Measurements from ENCODE around the gene GPRC6A.
"Not testable (repeated sequence)": the region's sequence is repeated elsewhere in the genome, so short reads cannot be mapped to it uniquely, and the experiment has no call there.

The GPRC6A gene

GRCh38 chr6:116828983-116829382 is at the start of gene GPRC6A:
GPRC6A (minus strand) TSS chr6:116829083; CDS start chr6:116829013, 70 bp downstream.
- DNase-seq (ENCODE audit: low read depth in 3 of 3) = no peak

DNA sequence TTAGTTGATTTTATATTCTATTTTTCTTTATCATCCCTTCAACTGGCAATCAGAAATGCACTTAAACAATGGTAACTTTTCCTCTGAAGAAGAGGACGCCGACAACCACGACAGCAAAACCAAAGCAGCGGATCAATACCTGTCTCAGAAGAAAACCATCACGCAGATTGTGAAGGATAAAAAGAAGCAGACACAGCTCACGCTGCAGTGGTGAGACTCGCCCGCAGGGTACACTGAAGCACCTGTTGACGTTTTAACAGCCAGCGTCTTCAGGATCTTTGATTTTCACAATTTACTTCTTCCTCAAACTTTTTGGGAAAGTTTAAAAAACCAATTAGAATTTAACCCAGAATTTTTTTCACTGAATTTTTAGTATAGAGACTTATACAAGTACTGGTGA is 48.9 kb upstream of the GPRC6A start:
- DNase-seq (ENCODE audit: low read depth in 3 of 3) = no peak

- DNase-seq (ENCODE audit: low read depth in 3 of 3) = no peak
These were observed 48.0 kb upstream of the GPRC6A start, which contains the start of gene RFX6 for GRCh38 chr6:116876635-116877611. RFX6 (plus strand) TSS chr6:116877242; CDS start chr6:116877276, 34 bp downstream.

GRCh38 chr6:116876107-116876506 is 47.2 kb upstream of the GPRC6A start:
- DNase-seq (ENCODE audit: low read depth in 3 of 3) = no peak

GRCh38 chr6:116872771-116873170 is 43.9 kb upstream of the GPRC6A start:
- DNase-seq (ENCODE audit: low read depth in 3 of 3) = no peak

DNA sequence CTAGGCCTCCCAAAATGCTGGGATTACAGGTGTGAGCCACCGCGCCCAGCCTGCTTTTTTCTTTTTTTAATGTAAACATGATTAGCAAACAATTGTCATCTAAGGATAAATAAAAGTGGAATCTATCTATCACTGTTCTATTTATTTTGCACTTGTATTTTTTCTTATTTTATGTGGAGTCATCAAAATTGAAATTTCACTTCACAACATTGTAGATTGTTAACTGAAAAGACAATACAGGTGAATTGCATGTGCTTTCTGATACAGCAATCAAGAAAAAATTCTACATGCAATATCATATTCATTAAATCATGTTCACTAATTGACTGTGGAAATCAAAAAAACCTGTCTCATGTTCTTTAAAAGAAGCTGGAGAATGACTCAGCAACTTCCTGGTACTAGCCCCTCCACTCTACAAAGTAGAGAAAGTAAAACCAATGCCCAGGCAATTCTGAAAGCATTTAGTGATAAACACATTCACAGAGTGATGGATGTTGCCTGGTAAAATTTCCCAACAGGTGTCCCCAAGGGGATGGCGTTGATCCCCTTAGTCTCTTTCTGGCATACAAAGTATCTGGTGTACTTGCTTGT is 37.5 kb upstream of the GPRC6A start:
- DNase-seq (ENCODE audit: low read depth in 3 of 3) = no peak

GRCh38 chr6:116859264-116859663 is 30.4 kb upstream of the GPRC6A start:
- DNase-seq (ENCODE audit: low read depth in 3 of 3) = no peak

GRCh38 chr6:116858060-116858459 is 29.2 kb upstream of the GPRC6A start:
- no peak for DNase-seq (ENCODE audit: low read depth in 3 of 3)

DNA sequence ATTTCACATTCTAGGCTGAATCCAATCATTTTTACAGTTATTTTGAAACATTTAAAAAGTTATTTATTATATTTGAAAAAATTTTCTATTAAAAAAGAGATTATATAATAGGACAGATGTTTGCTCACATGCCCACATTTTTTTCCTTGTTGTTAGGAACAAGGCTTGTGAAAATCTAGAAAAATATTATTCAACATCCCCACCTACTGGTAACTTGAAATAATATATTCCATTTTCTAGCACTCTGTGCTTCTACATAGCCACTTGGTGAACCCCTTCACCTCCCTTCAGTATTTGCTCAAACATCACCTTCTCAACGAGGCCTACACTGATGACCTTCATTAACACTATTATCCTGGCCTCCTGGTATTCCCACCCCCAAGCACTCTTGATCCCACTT is 18.3 kb upstream of the GPRC6A start:
- no peak for DNase-seq (ENCODE audit: low read depth in 3 of 3)

- no peak for DNase-seq (ENCODE audit: low read depth in 3 of 3)
These were observed 13.6 kb upstream of the GPRC6A start for GRCh38 chr6:116842459-116842858.

DNA sequence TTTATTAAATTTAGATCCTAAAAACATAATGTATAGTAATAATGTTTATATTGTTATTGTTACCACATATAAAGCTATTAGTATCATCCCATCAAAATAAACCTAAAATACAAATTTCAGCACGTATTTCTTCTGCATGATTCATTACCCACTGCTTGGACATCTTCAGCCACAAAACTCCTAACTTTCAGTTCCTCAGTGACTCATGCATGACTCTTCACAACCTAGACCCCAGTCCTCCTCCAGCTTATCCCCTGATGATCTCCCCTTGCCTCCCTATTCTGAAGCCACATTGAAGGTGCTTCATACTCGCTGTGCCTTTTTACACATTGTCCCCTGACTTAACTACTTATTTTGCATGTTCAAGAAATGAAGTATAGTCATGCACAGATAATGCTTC is 11.2 kb upstream of the GPRC6A start:
- no peak for DNase-seq (ENCODE audit: low read depth in 3 of 3)

DNA sequence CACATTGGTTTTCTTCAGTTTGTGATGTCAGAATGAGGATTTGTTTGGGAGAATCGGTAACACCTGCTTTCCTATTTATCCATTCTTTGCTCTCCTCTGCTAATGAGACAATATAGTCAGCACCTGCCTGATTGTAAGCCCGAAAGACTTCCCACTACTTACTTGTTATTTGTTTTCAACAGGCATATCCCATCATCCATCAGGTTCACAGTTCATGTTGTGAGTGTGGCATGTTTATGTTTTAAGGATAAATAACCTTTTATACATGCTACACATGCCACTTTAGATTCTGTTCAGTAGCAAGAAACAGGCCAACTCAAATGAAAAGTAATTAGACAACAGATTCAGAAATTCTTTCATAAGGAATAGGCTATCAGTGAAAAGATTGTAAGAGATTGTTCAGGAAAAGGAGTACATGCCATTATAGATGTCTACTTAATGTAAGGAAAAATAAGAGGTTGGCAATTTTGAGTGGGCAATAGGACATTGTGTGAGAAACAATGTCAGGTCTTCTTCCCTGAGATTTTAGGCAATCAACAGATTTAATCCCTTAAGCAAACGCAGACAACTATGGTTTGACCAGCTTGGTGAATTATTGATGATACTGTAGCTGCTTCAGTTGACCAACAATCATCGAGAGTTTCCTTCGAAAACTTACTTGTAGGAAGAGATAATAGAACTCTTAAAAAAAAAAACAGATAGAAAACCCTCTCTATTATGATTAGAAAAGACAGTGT is 7.9 kb upstream of the GPRC6A start:
- no peak for DNase-seq (ENCODE audit: low read depth in 3 of 3)

GRCh38 chr6:116834526-116834925 is 5.6 kb upstream of the GPRC6A start:
- not testable (repeated sequence) for DNase-seq (ENCODE audit: low read depth in 3 of 3)

DNA sequence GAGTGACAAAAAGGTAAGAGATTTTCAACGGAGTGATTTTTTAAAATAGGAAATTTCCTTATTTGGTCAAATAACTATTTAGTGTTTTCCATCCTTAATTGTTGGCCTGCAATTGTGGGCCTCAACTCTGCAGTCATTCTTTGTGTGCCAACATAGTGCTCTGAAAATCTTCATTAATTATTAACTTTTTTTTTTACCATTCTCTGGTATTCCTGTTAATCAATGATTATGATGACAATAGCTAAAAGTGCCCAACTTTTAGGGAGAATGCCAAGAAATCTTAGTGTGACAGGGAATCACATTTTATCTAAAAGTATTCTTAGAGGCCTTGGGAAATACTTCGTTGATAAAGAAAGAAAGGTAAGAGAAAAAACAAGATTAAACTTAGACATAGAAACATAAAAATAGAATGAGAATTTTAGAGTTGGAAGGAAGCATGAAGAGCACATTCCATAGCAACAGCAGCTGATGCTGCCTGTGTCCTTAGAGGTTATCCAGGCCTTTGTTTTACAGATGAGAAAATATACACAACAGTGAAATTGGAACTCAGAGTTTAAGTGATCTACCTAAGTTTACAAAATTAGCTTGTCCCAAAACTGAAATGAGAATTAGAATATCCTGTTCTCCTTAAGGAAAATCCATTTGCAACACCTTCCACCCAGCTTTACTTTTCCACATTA is 1.2 kb downstream of the GPRC6A start:
- DNase-seq (ENCODE audit: low read depth in 3 of 3) = no peak

DNA sequence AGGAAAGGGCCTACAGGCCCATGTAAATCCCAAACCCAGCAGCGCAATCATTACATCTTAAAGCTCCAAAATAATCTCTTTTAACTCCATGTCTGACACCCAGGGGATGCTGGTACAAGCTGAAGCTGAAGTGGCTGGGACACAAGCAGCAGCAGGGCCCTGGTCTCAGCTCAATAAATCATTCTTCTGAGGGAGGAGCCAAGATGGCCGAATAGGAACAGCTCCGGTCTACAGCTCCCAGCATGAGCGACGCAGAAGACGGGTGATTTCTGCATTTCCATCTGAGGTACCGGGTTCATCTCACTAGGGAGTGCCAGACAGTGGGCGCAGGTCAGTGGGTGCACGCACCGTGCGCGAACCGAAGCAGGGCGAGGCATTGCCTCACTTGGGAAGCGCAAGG is 12.5 kb downstream of the GPRC6A start:
- DNase-seq (ENCODE audit: low read depth in 3 of 3) = not testable (repeated sequence)

- no peak for DNase-seq (ENCODE audit: low read depth in 3 of 3)
These were observed 16.7 kb downstream of the GPRC6A start for GRCh38 chr6:116812051-116812650.

DNA sequence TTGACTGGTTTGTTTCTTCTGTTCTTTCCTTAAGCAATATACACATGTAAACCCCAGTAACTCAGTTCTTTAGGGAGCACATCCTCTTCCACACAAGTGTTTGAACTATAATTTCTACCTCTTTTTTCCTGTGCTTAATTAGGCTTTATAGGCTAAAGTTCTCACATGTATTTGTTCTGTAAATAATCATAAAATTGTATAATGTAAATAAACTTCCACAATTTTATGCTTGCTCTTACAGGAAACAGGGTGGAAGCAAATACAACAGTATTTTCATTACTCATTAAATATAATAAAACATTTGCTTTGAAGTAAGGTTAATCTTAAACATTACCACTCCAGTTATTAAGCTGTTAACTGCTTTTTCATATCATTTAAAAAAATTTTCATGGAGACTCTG is 26.9 kb downstream of the GPRC6A start:
- DNase-seq (ENCODE audit: low read depth in 3 of 3) = no peak

DNA sequence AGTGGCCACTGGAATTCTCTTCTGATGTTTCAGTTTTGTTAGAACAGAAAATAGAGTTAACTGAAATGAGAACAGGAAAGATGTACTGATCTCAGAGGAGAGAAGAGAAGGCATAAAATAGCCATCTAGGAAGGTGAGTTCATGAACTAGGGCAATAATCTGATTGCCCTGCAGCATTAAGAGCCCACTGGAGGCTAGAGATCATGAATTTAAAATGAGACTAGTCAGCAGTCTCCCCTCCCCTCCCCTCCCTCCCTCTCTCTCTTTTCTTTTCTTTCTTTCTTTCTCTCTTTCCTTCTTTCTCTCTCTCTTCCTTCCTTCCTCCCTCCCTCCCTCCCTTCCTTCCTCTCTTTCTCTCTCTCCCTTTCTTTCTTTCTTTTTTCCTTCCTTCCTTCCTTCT is 28.9 kb downstream of the GPRC6A start:
- no peak for DNase-seq (ENCODE audit: low read depth in 3 of 3)

GRCh38 chr6:116797585-116797984 is 31.3 kb downstream of the GPRC6A start:
- DNase-seq (ENCODE audit: low read depth in 3 of 3) = no peak

- no peak for DNase-seq (ENCODE audit: low read depth in 3 of 3)
These were observed 35.7 kb downstream of the GPRC6A start for GRCh38 chr6:116793224-116793623.

DNA sequence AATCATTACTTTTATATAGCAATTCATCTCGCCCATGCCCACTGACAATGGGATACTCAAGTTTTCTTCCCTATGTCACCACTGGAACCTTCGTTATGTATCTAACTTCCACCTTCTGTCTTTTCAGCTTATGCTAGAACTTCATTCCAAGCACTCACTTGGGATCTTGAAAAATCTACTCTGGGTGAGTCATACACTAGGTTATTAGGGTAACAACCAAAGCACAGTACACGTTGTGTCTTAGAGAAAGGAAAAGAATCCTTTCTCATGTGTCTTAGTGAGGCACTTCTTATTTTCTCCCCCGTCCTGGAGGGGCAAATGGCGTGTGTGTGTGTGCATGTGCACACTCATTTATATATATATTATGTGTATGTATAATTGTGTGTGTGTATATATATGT is 45.0 kb downstream of the GPRC6A start:
- DNase-seq (ENCODE audit: low read depth in 3 of 3) = no peak

Measured in stimulated activated CD4-positive, alpha-beta T cell treated with anti-CD3 and anti-CD28 coated beads, TNF-alpha, amount 100 ng/mL, for 48 hours (primary cell).